GM18498 (cell line): ENCODE data around the gene SAMM50.

Experiments used
- ATAC-seq: cut with Tn5 transposase; IDR thresholded peaks from one replicate; pipeline ENCODE4 v1.9.1; 2021; ENCODE audit warnings: mild to moderate bottlenecking, moderate library complexity; ENCODE audit not compliant: unreplicated experiment

SAMM50 gene

GRCh38 chr22:43976861-43977795 lies 21.9 kb downstream of the SAMM50 start:
- no peak for ATAC-seq

GRCh38 chr22:43978558-43978957 lies 23.3 kb downstream of the SAMM50 start:
- no peak for ATAC-seq

GRCh38 chr22:43980579-43980978 lies 25.3 kb downstream of the SAMM50 start:
- no peak for ATAC-seq

- ATAC-seq, result no peak
These were observed 25.8 kb downstream of the SAMM50 start for GRCh38 chr22:43980996-43981395.

- ATAC-seq, result no peak
These were observed 28.6 kb downstream of the SAMM50 start for GRCh38 chr22:43983808-43984207.

- ATAC-seq, result no peak
These were observed 30.3 kb downstream of the SAMM50 start for GRCh38 chr22:43985532-43985931.

GRCh38 chr22:43988116-43988820 lies 33.0 kb downstream of the SAMM50 start:
- no peak for ATAC-seq

- ATAC-seq, result no peak
These were observed 33.7 kb downstream of the SAMM50 start for GRCh38 chr22:43988960-43989359.

GRCh38 chr22:43990044-43990443 lies 34.8 kb downstream of the SAMM50 start:
- no peak for ATAC-seq

GRCh38 chr22:43991316-43992020 lies 36.2 kb downstream of the SAMM50 start:
- ATAC-seq, result no peak

GRCh38 chr22:43992331-43992821 lies 37.1 kb downstream of the SAMM50 start:
- no peak for ATAC-seq

- no peak for ATAC-seq
These were observed 38.0 kb downstream of the SAMM50 start for GRCh38 chr22:43993072-43993760.

GRCh38 chr22:43994006-43994405 lies 38.8 kb downstream of the SAMM50 start:
- no peak for ATAC-seq

GRCh38 chr22:43994416-43994815 lies 39.2 kb downstream of the SAMM50 start:
- no peak for ATAC-seq

GRCh38 chr22:43995057-43995685 lies 39.9 kb downstream of the SAMM50 start:
- ATAC-seq, result no peak

GRCh38 chr22:43995798-43996169 lies 40.5 kb downstream of the SAMM50 start:
- no peak for ATAC-seq

GRCh38 chr22:43996170-43996980 lies 41.1 kb downstream of the SAMM50 start:
- no peak for ATAC-seq

GRCh38 chr22:43996981-43997265 lies 41.7 kb downstream of the SAMM50 start:
- ATAC-seq, result no peak

GRCh38 chr22:43998679-43999264 lies 43.5 kb downstream of the SAMM50 start:
- no peak for ATAC-seq
